Panc1 (cell line): Measurements from ENCODE around the gene P2RY13. TPM values are rescaled to one million over a fixed set of nuclear protein-coding genes. Genes with fewer than 3 reads are reported as not detected.

Experiments
- ATAC-seq: fragments of 200-7000 bp; cut with Tn5 transposase; 2 replicates; pipeline ENCODE4 v1.9.1; 2020; ENCODE audit warnings: mild to moderate bottlenecking, moderate library complexity
- BruUV-seq: library from RNA; stranded (reverse); fragments of 400-500 nt; replicated peaks from 2 replicates; lab custom pipeline; 2021; lab: Mats Ljungman, UMichigan
- CTCF ChIA-PET: fragments of 300-600 bp; sonication (Branson Sonifier 250); formaldehyde crosslinking; loops from one replicate; lab custom pipeline; 2022; ENCODE audit warnings: antibody characterized with exemption; lab: Charles Lee
- POLR2A ChIA-PET: fragments of 300-600 bp; sonication (Branson Sonifier 250); formaldehyde crosslinking; loops from one replicate; lab custom pipeline; 2022; ENCODE audit warnings: antibody characterized with exemption; lab: Charles Lee
- DNase-seq: peaks from one replicate; pipeline ENCODE4 v3.0.0-alpha.2; 2010; ENCODE audit warnings: low read depth, low spot score
- H3K27ac ChIP-seq: 2 replicates; pipeline ENCODE4 v1.5.1; 2011; ENCODE audit warnings: mild to moderate bottlenecking, low read length, inconsistent platforms
- H3K27me3 ChIP-seq: fragments of 200-500 bp; sonication (Bioruptor generic); 2 replicates; pipeline ENCODE4 v1.6.0; 2014; ENCODE audit warnings: low read length, inconsistent platforms; ENCODE audit not compliant: control insufficient read depth, insufficient read depth
- H3K36me3 ChIP-seq: fragments of 200-500 bp; sonication (Bioruptor generic); 2 replicates; pipeline ENCODE4 v1.5.1; 2014; ENCODE audit warnings: inconsistent platforms, mild to moderate bottlenecking, low read length, moderate library complexity; ENCODE audit not compliant: control insufficient read depth, insufficient read depth
- H3K4me1 ChIP-seq: 2 replicates; pipeline ENCODE4 v1.5.1; 2011; ENCODE audit warnings: inconsistent platforms, mild to moderate bottlenecking, low read length, moderate library complexity; ENCODE audit not compliant: control insufficient read depth, insufficient read depth
- H3K4me3 ChIP-seq, 2 experiments: 2 replicates each; pipeline ENCODE4 v1.5.1; 2011 to 2012; ENCODE audit warnings: low read depth in 2 of 2, low read length in 2 of 2, mild to moderate bottlenecking in 2 of 2, inconsistent platforms in 1 of 2, moderate library complexity in 1 of 2
- H3K9me3 ChIP-seq: fragments of 200-500 bp; sonication (Bioruptor generic); 2 replicates; pipeline ENCODE4 v1.5.1; 2014; ENCODE audit warnings: low read depth, mild to moderate bottlenecking, inconsistent platforms, low read length, moderate library complexity; ENCODE audit not compliant: control insufficient read depth, insufficient read depth
- CTCF ChIP-seq: fragments of 450-650 bp; IDR thresholded peaks from 2 replicates; pipeline ENCODE4 v1.5.1; 2017; ENCODE audit warnings: mild to moderate bottlenecking
- POLR2AphosphoS5 ChIP-seq: IDR thresholded peaks from 2 replicates; pipeline ENCODE4 v1.6.1; 2012; ENCODE audit warnings: mild to moderate bottlenecking, low read depth, low read length, moderate library complexity
- SIN3A ChIP-seq: IDR thresholded peaks from 2 replicates; pipeline ENCODE4 v1.6.1; 2012; ENCODE audit warnings: low read depth, mild to moderate bottlenecking, low read length, moderate library complexity, borderline replicate concordance; ENCODE audit not compliant: insufficient read depth
- TCF7L2 ChIP-seq: IDR thresholded peaks from 2 replicates; pipeline ENCODE4 v1.6.1; 2011; ENCODE audit warnings: mild to moderate bottlenecking, low read depth, low read length, inconsistent platforms
- in situ Hi-C: cut with HindIII; loops from 2 replicates; pipeline ENCODE4 v1.10.0; 2016; ENCODE audit warnings: low sequenced_read_pairs, low pct_unique_long_range_greater_than_20kb
- intact Hi-C: fragments of 100-400 bp; cut with micrococcal nuclease; formaldehyde crosslinking; loops from one replicate; pipeline ENCODE4 v1.10.0; 2022; ENCODE audit not compliant: unreplicated experiment
- total RNA-seq: library from RNA; stranded (reverse); gene quantifications from one replicate; pipeline ENCODE4 v1.2.1, GENCODE V29; 2021; ENCODE audit not compliant: unreplicated experiment
- TF ChIP-seq, protein P1 (sequence below), 2 experiments: IDR thresholded peaks; 2 replicates each; pipeline ENCODE4 v1.6.1; 2011 to 2012; ENCODE audit warnings: low read depth in 2 of 2, control low read depth in 1 of 2, low read length in 1 of 2, mild to moderate bottlenecking in 1 of 2, moderate library complexity in 1 of 2; ENCODE audit not compliant: insufficient read depth in 1 of 2

P2RY13 gene
- total RNA-seq, 1 experiment from 2014 or later = not detected

DNA sequence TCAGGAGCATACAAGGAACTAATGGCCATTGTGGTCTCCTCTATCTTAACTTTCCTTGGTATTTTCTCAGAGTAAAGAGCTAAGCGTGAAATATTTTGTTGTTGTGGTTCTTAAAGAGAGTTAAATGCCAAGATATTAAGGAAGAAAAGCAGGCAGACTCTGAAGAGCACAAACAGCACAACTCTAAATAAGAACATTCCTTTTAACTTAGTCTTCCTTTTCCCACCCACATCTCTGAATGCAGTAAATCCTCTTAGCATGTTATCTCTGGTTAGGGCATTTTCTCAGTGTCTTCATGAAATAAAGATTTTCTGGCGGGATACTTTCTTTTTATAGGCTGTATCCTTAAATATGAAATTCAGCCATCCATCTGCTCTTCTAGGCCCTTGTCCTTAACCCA, 14.2 kb downstream of the P2RY13 start:
- Histone ChIP-seq H3K9me3 (no peaks in the 10 kb centered on the region), H3K27ac (no peak overlapping the region), H3K27me3 (no peaks in the 10 kb centered on the region), H3K4me1 (no peaks in the 10 kb centered on the region), H3K36me3 (no peaks in the 10 kb centered on the region), H3K4me3 (no peak overlapping the region)
- DNase-seq (no peak), ATAC-seq (no peak)
- POLR2A ChIA-PET = no interaction called here
- TF ChIP-seq, protein P1, sequence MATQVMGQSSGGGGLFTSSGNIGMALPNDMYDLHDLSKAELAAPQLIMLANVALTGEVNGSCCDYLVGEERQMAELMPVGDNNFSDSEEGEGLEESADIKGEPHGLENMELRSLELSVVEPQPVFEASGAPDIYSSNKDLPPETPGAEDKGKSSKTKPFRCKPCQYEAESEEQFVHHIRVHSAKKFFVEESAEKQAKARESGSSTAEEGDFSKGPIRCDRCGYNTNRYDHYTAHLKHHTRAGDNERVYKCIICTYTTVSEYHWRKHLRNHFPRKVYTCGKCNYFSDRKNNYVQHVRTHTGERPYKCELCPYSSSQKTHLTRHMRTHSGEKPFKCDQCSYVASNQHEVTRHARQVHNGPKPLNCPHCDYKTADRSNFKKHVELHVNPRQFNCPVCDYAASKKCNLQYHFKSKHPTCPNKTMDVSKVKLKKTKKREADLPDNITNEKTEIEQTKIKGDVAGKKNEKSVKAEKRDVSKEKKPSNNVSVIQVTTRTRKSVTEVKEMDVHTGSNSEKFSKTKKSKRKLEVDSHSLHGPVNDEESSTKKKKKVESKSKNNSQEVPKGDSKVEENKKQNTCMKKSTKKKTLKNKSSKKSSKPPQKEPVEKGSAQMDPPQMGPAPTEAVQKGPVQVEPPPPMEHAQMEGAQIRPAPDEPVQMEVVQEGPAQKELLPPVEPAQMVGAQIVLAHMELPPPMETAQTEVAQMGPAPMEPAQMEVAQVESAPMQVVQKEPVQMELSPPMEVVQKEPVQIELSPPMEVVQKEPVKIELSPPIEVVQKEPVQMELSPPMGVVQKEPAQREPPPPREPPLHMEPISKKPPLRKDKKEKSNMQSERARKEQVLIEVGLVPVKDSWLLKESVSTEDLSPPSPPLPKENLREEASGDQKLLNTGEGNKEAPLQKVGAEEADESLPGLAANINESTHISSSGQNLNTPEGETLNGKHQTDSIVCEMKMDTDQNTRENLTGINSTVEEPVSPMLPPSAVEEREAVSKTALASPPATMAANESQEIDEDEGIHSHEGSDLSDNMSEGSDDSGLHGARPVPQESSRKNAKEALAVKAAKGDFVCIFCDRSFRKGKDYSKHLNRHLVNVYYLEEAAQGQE (IDR thresholded peaks at IDR 0.05; ENCODE audit: insufficient read depth in 1 of 2, low read depth in 2 of 2, low read length in 1 of 2) = no peak
- no peak for TF ChIP-seq POLR2AphosphoS5
- no peak for TF ChIP-seq TCF7L2
- no peak for TF ChIP-seq CTCF
- no peak for TF ChIP-seq SIN3A
- BruUV-seq = no TSS peak
- intact Hi-C loops = no loop called here
- CTCF ChIA-PET = no interaction called here
- in situ Hi-C loops = no loop called here

- DNase-seq (no peak), ATAC-seq (no peak)
- TF ChIP-seq CTCF = no peak
- TF ChIP-seq, protein P1 (IDR thresholded peaks at IDR 0.05; ENCODE audit: insufficient read depth in 1 of 2, low read depth in 2 of 2, low read length in 1 of 2) = no peak
- no peak for TF ChIP-seq POLR2AphosphoS5
- H3K36me3 ChIP-seq = no peaks in the 10 kb centered on the region
- CTCF ChIA-PET = no interaction called here
- no TSS peak for BruUV-seq
- in situ Hi-C loops = no loop called here
- no peaks in the 10 kb centered on the region for H3K4me1 ChIP-seq
- H3K27me3 ChIP-seq = no peaks in the 10 kb centered on the region
- no peak overlapping the region for H3K4me3 ChIP-seq
- no peak overlapping the region for H3K27ac ChIP-seq
- POLR2A ChIA-PET = no interaction called here
- intact Hi-C loops = no loop called here
- H3K9me3 ChIP-seq = no peaks in the 10 kb centered on the region
These were observed 14.8 kb downstream of the P2RY13 start for GRCh38 chr3:151314593-151314992.
